HCT116 (cell line): ENCODE data around the gene CAMSAP3. TPM values are rescaled to one million over a fixed set of nuclear protein-coding genes. Genes with fewer than 3 reads are reported as not detected.

Source experiments
- ATAC-seq: fragments of 200-7000 bp; cut with Tn5 transposase; 2 replicates; pipeline ENCODE4 v1.9.1; 2020; ENCODE audit warnings: mild to moderate bottlenecking, moderate library complexity
- BruUV-seq: library from RNA; stranded (reverse); fragments of 400-500 nt; replicated peaks from 2 replicates; lab custom pipeline; 2021; lab: Mats Ljungman, UMichigan
- CTCF ChIA-PET: fragments of 300-600 bp; sonication (Branson Sonifier 250); formaldehyde crosslinking; loops from one replicate; lab custom pipeline; 2021; ENCODE audit warnings: antibody characterized with exemption; lab: Charles Lee
- POLR2A ChIA-PET: fragments of 300-600, 350-600 bp; sonication (Branson Sonifier 250); formaldehyde crosslinking; loops from one replicate; lab custom pipeline; 2021; ENCODE audit warnings: antibody characterized with exemption; lab: Charles Lee
- RAD21 ChIA-PET, 2 experiments: fragments of 300-600 bp; sonication (Branson Sonifier 250); formaldehyde crosslinking; loops; one replicate each; lab custom pipeline; 2023; ENCODE audit warnings: low total read pairs in 2 of 2; ENCODE audit not compliant: uncharacterized antibody in 2 of 2, unreplicated experiment in 2 of 2, low non-redundant PET in 1 of 2; lab: Charles Lee
- DNase-seq: peaks from one replicate; pipeline ENCODE4 v3.0.0-alpha.2; 2010; ENCODE audit warnings: low read depth, low spot score
- H2AFZ ChIP-seq: fragments of 200-600 bp; shearing (Covaris generic), sonication (generic); 2 replicates; pipeline ENCODE4 v1.6.1; 2017; ENCODE audit warnings: low read depth, mixed run types, mixed read lengths, antibody characterized with exemption, low read length; ENCODE audit not compliant: poor library complexity, severe bottlenecking
- H3K27ac ChIP-seq: 2 replicates; pipeline ENCODE4 v1.5.1; 2012; ENCODE audit warnings: low read depth, low read length
- H3K27me3 ChIP-seq: fragments of 200-600 bp; sonication (generic); 2 replicates; pipeline ENCODE4 v1.6.1; 2016; ENCODE audit warnings: mixed run types, low read length, mixed read lengths; ENCODE audit not compliant: insufficient read depth
- H3K36me3 ChIP-seq, 2 experiments: fragments of 200-500 bp in 1 of 2; fragments of 200-600 bp in 1 of 2; sonication (Bioruptor generic) in 1 of 2; sonication (generic) in 1 of 2; 2 replicates each; pipeline versions ENCODE4 v1.5.1 to v1.6.1; 2014 to 2016; ENCODE audit warnings: low read length in 2 of 2, inconsistent platforms in 1 of 2, mixed read lengths in 1 of 2, mixed run types in 1 of 2; ENCODE audit not compliant: insufficient read depth in 2 of 2, control insufficient read depth in 1 of 2
- H3K4me1 ChIP-seq, 2 experiments: fragments of 200-600 bp in 1 of 2; sonication (generic) in 1 of 2; 2 replicates each; pipeline versions ENCODE4 v1.5.1 to v1.6.1; 2012 to 2017; ENCODE audit warnings: low read length in 2 of 2, inconsistent platforms in 1 of 2, mild to moderate bottlenecking in 1 of 2, mixed read lengths in 1 of 2, mixed run types in 1 of 2, moderate library complexity in 1 of 2; ENCODE audit not compliant: insufficient read depth in 2 of 2, control insufficient read depth in 1 of 2
- H3K4me2 ChIP-seq: fragments of 200-600 bp; sonication (generic); 2 replicates; pipeline ENCODE4 v1.6.1; 2017; ENCODE audit warnings: mixed run types, low read length, mixed read lengths
- H3K4me3 ChIP-seq, 2 experiments: fragments of 200-600 bp in 1 of 2; sonication (generic) in 1 of 2; replicated peaks in 1 of 2; 2 replicates each; pipeline ENCODE4 v1.5.1; 2011 to 2016; ENCODE audit warnings: low read length in 2 of 2, control low read depth in 1 of 2, low read depth in 1 of 2, mild to moderate bottlenecking in 1 of 2, mixed read lengths in 1 of 2, mixed run types in 1 of 2
- H3K79me2 ChIP-seq: fragments of 200-600 bp; sonication (generic); 2 replicates; pipeline ENCODE4 v1.6.1; 2017; ENCODE audit warnings: mild to moderate bottlenecking, mixed run types, low read length, moderate library complexity, mixed read lengths; ENCODE audit not compliant: insufficient read depth
- H3K9ac ChIP-seq: fragments of 200-600 bp; sonication (generic); 2 replicates; pipeline ENCODE4 v1.6.1; 2016; ENCODE audit warnings: low read length, mixed read lengths
- H3K9me2 ChIP-seq: fragments of 200-600 bp; sonication (generic), shearing (Covaris generic); 2 replicates; pipeline ENCODE4 v1.6.1; 2017; ENCODE audit warnings: mixed run types, mild to moderate bottlenecking, moderate library complexity; ENCODE audit not compliant: insufficient read depth
- H3K9me3 ChIP-seq, 2 experiments: fragments of 200-500 bp in 1 of 2; fragments of 200-600 bp in 1 of 2; sonication (Bioruptor generic) in 1 of 2; sonication (generic) in 1 of 2; 2 replicates each; pipeline ENCODE4 v1.6.1; 2014 to 2017; ENCODE audit warnings: low read length in 2 of 2, mixed read lengths in 2 of 2, inconsistent platforms in 1 of 2, low read depth in 1 of 2, mild to moderate bottlenecking in 1 of 2, mixed run types in 1 of 2, moderate library complexity in 1 of 2; ENCODE audit not compliant: control insufficient read depth in 1 of 2, insufficient read depth in 1 of 2
- H4K20me1 ChIP-seq: fragments of 200-600 bp; sonication (generic), shearing (Covaris generic); 2 replicates; pipeline ENCODE4 v1.6.1; 2017; ENCODE audit warnings: mixed run types, mild to moderate bottlenecking, moderate library complexity; ENCODE audit not compliant: insufficient read depth
- ATF3 ChIP-seq: IDR thresholded peaks from 2 replicates; pipeline ENCODE4 v1.6.1; 2012
- CBX3 ChIP-seq: IDR thresholded peaks from 2 replicates; pipeline ENCODE4 v1.6.1; 2012; ENCODE audit warnings: low read depth
- EGR1 ChIP-seq: IDR thresholded peaks from 2 replicates; pipeline ENCODE4 v1.6.1; 2012; ENCODE audit warnings: low read depth
- EZH2 ChIP-seq: fragments of 200-600 bp; sonication (generic); IDR thresholded peaks from 2 replicates; pipeline ENCODE4 v1.6.1; 2017; ENCODE audit warnings: antibody characterized with exemption, mixed run types
- FOSL1 ChIP-seq: IDR thresholded peaks from 2 replicates; pipeline ENCODE4 v1.6.1; 2012; ENCODE audit warnings: low read depth
- JUND ChIP-seq: IDR thresholded peaks from 2 replicates; pipeline ENCODE4 v1.6.1; 2012
- MAX ChIP-seq: IDR thresholded peaks from 2 replicates; pipeline ENCODE4 v1.6.1; 2012
- POLR2A ChIP-seq: IDR thresholded peaks from 2 replicates; pipeline ENCODE4 v1.7.0; 2011; ENCODE audit warnings: borderline replicate concordance; ENCODE audit not compliant: insufficient read depth, insufficient read length; ENCODE audit errors: extremely low read depth
- POLR2AphosphoS5 ChIP-seq: IDR thresholded peaks from 2 replicates; pipeline ENCODE4 v1.6.1; 2011; ENCODE audit warnings: mild to moderate bottlenecking, low read depth, low read length, moderate library complexity
- TCF7L2 ChIP-seq: IDR thresholded peaks from 2 replicates; pipeline ENCODE4 v1.7.0; 2011; ENCODE audit warnings: borderline replicate concordance, inconsistent platforms; ENCODE audit not compliant: insufficient read depth, insufficient read length; ENCODE audit errors: extremely low read depth
- YY1 ChIP-seq: IDR thresholded peaks from 2 replicates; pipeline ENCODE4 v1.6.1; 2011; ENCODE audit warnings: low read length, low read depth, moderate library complexity, mild to moderate bottlenecking; ENCODE audit not compliant: insufficient replicate concordance; ENCODE audit errors: extremely low read depth
- ZFX ChIP-seq: fragments of 450-650 bp; IDR thresholded peaks from 2 replicates; pipeline ENCODE4 v1.6.1; 2017
- ZNF274 ChIP-seq: fragments of 200-500 bp; sonication (Bioruptor generic); IDR thresholded peaks from 2 replicates; pipeline ENCODE4 v1.6.1; 2014; ENCODE audit warnings: mild to moderate bottlenecking, low read depth, low read length, inconsistent platforms
- intact Hi-C: fragments of 100-400 bp; cut with micrococcal nuclease; formaldehyde crosslinking; loops from 2 replicates; pipeline ENCODE4 v1.10.0; 2022
- total RNA-seq: library from RNA; stranded (reverse); gene quantifications from one replicate; pipeline ENCODE4 v1.2.1, GENCODE V29; 2021; ENCODE audit not compliant: unreplicated experiment
- TF ChIP-seq, protein P1 (sequence below), 3 experiments: fragments of 200-600 bp in 1 of 3; sonication (generic) in 1 of 3; IDR thresholded peaks in 2 of 3; conservative IDR thresholded peaks in 1 of 3; 2 replicates each; pipeline ENCODE4 v1.5.1; 2012 to 2017; ENCODE audit warnings: low read depth in 2 of 3, low read length in 2 of 3, antibody characterized with exemption in 1 of 3, borderline replicate concordance in 1 of 3, control low read depth in 1 of 3, mild to moderate bottlenecking in 1 of 3, mixed read lengths in 1 of 3, mixed run types in 1 of 3, moderate library complexity in 1 of 3; ENCODE audit not compliant: insufficient read depth in 1 of 3
- TF ChIP-seq, protein P2 (sequence below): IDR thresholded peaks from 2 replicates; pipeline ENCODE4 v1.6.1; 2011; ENCODE audit warnings: mild to moderate bottlenecking, low read length, moderate library complexity; ENCODE audit not compliant: insufficient replicate concordance; ENCODE audit errors: extremely low read depth

Gene CAMSAP3
- total RNA-seq, 1 experiment from 2014 or later, result 24.0 TPM

- Histone ChIP-seq H3K27ac (no peak overlapping the region), H3K36me3 (0 out of 4 replicates have a peak, but pooled peaks cover 0 to 11% of the 10 kb centered on the region in 2 experiments), H3K27me3 (no peaks in the 10 kb centered on the region), H3K4me1 (peaks cover 3 to 17% of the 10 kb centered on the region in 2 experiments), H4K20me1 (no peaks in the 10 kb centered on the region), H3K9ac (no peak overlapping the region), H3K4me2 (no peak overlapping the region), H3K9me2 (no peaks in the 10 kb centered on the region), H3K9me3 (no peaks in the 10 kb centered on the region), H3K79me2 (no peaks in the 10 kb centered on the region), H3K4me3 (no peak overlapping the region), H2AFZ (no peak overlapping the region)
- BruUV-seq, result no TSS peak
- no peak for DNase-seq
- no peak for ATAC-seq
- TF ChIP-seq ATF3 (no peak), YY1 (no peak), JUND (no peak), POLR2AphosphoS5 (no peak), FOSL1 (no peak), TCF7L2 (no peak), EGR1 (no peak), MAX (no peak), EZH2 (no peak), ZFX (no peak), POLR2A (no peak), ZNF274 (no peak), CBX3 (no peak)
- TF ChIP-seq, protein P1, sequence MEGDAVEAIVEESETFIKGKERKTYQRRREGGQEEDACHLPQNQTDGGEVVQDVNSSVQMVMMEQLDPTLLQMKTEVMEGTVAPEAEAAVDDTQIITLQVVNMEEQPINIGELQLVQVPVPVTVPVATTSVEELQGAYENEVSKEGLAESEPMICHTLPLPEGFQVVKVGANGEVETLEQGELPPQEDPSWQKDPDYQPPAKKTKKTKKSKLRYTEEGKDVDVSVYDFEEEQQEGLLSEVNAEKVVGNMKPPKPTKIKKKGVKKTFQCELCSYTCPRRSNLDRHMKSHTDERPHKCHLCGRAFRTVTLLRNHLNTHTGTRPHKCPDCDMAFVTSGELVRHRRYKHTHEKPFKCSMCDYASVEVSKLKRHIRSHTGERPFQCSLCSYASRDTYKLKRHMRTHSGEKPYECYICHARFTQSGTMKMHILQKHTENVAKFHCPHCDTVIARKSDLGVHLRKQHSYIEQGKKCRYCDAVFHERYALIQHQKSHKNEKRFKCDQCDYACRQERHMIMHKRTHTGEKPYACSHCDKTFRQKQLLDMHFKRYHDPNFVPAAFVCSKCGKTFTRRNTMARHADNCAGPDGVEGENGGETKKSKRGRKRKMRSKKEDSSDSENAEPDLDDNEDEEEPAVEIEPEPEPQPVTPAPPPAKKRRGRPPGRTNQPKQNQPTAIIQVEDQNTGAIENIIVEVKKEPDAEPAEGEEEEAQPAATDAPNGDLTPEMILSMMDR (IDR thresholded peaks at IDR 0.05 in 2 of 3, conservative IDR thresholded peaks at IDR 0.05 in 1 of 3; ENCODE audit: borderline replicate concordance in 1 of 3, insufficient read depth in 1 of 3, low read depth in 2 of 3, low read length in 2 of 3), result no peak
- TF ChIP-seq, protein P2, sequence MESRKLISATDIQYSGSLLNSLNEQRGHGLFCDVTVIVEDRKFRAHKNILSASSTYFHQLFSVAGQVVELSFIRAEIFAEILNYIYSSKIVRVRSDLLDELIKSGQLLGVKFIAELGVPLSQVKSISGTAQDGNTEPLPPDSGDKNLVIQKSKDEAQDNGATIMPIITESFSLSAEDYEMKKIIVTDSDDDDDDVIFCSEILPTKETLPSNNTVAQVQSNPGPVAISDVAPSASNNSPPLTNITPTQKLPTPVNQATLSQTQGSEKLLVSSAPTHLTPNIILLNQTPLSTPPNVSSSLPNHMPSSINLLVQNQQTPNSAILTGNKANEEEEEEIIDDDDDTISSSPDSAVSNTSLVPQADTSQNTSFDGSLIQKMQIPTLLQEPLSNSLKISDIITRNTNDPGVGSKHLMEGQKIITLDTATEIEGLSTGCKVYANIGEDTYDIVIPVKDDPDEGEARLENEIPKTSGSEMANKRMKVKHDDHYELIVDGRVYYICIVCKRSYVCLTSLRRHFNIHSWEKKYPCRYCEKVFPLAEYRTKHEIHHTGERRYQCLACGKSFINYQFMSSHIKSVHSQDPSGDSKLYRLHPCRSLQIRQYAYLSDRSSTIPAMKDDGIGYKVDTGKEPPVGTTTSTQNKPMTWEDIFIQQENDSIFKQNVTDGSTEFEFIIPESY, result no peak
- intact Hi-C loops, result no loop called here
- POLR2A ChIA-PET, result no interaction called here
- RAD21 ChIA-PET, result no interaction called here
- CTCF ChIA-PET, result no interaction called here
Measured at GRCh38 chr19:7648265-7649014, 52.8 kb downstream of the CAMSAP3 start.
